Caco-2 (cell line): Measurements from ENCODE around the gene RALGPS1. TPM values are rescaled to one million over a fixed set of nuclear protein-coding genes. Genes with fewer than 3 reads are reported as not detected.

Experiments used
- BruUV-seq: library from RNA; stranded (reverse); fragments of 400-500 nt; replicated peaks from 2 replicates; lab custom pipeline; 2021; lab: Mats Ljungman, UMichigan
- CTCF ChIA-PET: fragments of 300-600 bp; sonication (Branson Sonifier 250); formaldehyde crosslinking; loops from one replicate; lab custom pipeline; 2022; ENCODE audit warnings: antibody characterized with exemption; lab: Charles Lee
- POLR2A ChIA-PET: fragments of 300-600 bp; sonication (Branson Sonifier 250); formaldehyde crosslinking; loops from one replicate; lab custom pipeline; 2022; ENCODE audit warnings: antibody characterized with exemption; lab: Charles Lee
- DNase-seq, 2 experiments: peaks; one replicate each; pipeline versions ENCODE4 v3.0.0 to v3.0.0-alpha.2; 2020 to 2022
- H3K27me3 ChIP-seq: replicated peaks from 2 replicates; pipeline ENCODE4 v1.6.0; 2011; ENCODE audit warnings: low read length; ENCODE audit not compliant: control insufficient read depth, insufficient read depth
- H3K36me3 ChIP-seq: 2 replicates; pipeline ENCODE4 v1.5.1; 2011; ENCODE audit warnings: low read length; ENCODE audit not compliant: control insufficient read depth, insufficient read depth
- H3K4me1 ChIP-seq: fragments of 250-450 bp; sonication (Bioruptor Pico); 2 replicates; pipeline ENCODE4 v1.5.1; 2020; ENCODE audit warnings: mild to moderate bottlenecking
- H3K4me3 ChIP-seq: 2 replicates; pipeline ENCODE4 v1.5.1; 2011; ENCODE audit warnings: low read depth, mild to moderate bottlenecking, control low read depth, low read length
- H3K9me3 ChIP-seq: fragments of 250-450 bp; sonication (Bioruptor Pico); 2 replicates; pipeline ENCODE4 v1.5.1; 2020; ENCODE audit warnings: mild to moderate bottlenecking, moderate library complexity
- H3K27ac Mint-ChIP-seq: one replicate; pipeline ENCODE4 v1.8.0; 2022; ENCODE audit warnings: mixed read lengths; ENCODE audit not compliant: unreplicated experiment
- H3K27me3 Mint-ChIP-seq: one replicate; pipeline ENCODE4 v1.8.0; 2022; ENCODE audit warnings: mixed read lengths; ENCODE audit not compliant: insufficient read depth, unreplicated experiment
- H3K36me3 Mint-ChIP-seq: one replicate; pipeline ENCODE4 v1.8.0; 2022; ENCODE audit warnings: mild to moderate bottlenecking, mixed read lengths; ENCODE audit not compliant: insufficient read depth, unreplicated experiment
- H3K4me1 Mint-ChIP-seq: one replicate; pipeline ENCODE4 v1.8.0; 2022; ENCODE audit warnings: low read depth, mixed read lengths; ENCODE audit not compliant: unreplicated experiment
- H3K4me3 Mint-ChIP-seq: one replicate; pipeline ENCODE4 v1.8.0; 2022; ENCODE audit warnings: mild to moderate bottlenecking, moderate library complexity, mixed read lengths; ENCODE audit not compliant: unreplicated experiment
- H3K9me3 Mint-ChIP-seq: one replicate; pipeline ENCODE4 v1.8.0; 2022; ENCODE audit warnings: mixed read lengths; ENCODE audit not compliant: unreplicated experiment
- CTCF ChIP-seq, 2 experiments: fragments of 200-600 bp in 1 of 2; IDR thresholded peaks; 1 replicate in 1 of 2; 2 replicates in 1 of 2; pipeline versions ENCODE4 v1.5.1 to v1.8.0; 2011 to 2022; ENCODE audit warnings: antibody characterized with exemption in 1 of 2, control low read depth in 1 of 2, inconsistent platforms in 1 of 2, low read depth in 1 of 2, low read length in 1 of 2, mild to moderate bottlenecking in 1 of 2, moderate library complexity in 1 of 2; ENCODE audit not compliant: insufficient read depth in 1 of 2, severe bottlenecking in 1 of 2, unreplicated experiment in 1 of 2
- intact Hi-C: fragments of 100-400 bp; cut with micrococcal nuclease; formaldehyde crosslinking; loops from one replicate; pipeline ENCODE4 v1.10.0; 2022; ENCODE audit not compliant: unreplicated experiment
- total RNA-seq: library from RNA; stranded (reverse); gene quantifications from 2 replicates; pipeline ENCODE4 v1.2.3, GENCODE V29; 2022

RALGPS1 gene
- total RNA-seq, 1 experiment from 2014 or later = 41.5 TPM

- intact Hi-C loops = no loop called here
- no peaks in the 10 kb centered on the region for H3K9me3 ChIP-seq
- Mint-ChIP-seq H3K4me1 (peaks cover 14% of the 10 kb centered on the region), H3K27ac (no peak overlapping the region), H3K27me3 (no peaks in the 10 kb centered on the region), H3K36me3 (peaks cover 4% of the 10 kb centered on the region), H3K9me3 (no peaks in the 10 kb centered on the region), H3K4me3 (no peak overlapping the region)
- no peak for TF ChIP-seq CTCF (IDR thresholded peaks at IDR 0.05; ENCODE audit: insufficient read depth in 1 of 2, low read depth in 1 of 2, low read length in 1 of 2, severe bottlenecking in 1 of 2, unreplicated experiment in 1 of 2)
- H3K4me3 ChIP-seq = no peak overlapping the region
- BruUV-seq = no TSS peak
- CTCF ChIA-PET = no interaction called here
- DNase-seq = peak in 1 of 2 experiments; percentile 32
- H3K36me3 ChIP-seq = no peaks in the 10 kb centered on the region
- POLR2A ChIA-PET = no interaction called here
- H3K4me1 ChIP-seq = peaks cover 3% of the 10 kb centered on the region; the same call in 1 of the 2 replicates
- H3K27me3 ChIP-seq = no peaks in the 10 kb centered on the region
Observed at GRCh38 chr9:127209948-127210640, 295.5 kb downstream of the RALGPS1 start.

GRCh38 chr9:127210851-127211730 lies 296.5 kb downstream of the RALGPS1 start:
- Mint-ChIP-seq H3K4me1 (peaks cover 14% of the 10 kb centered on the region), H3K4me3 (no peak overlapping the region), H3K27me3 (no peaks in the 10 kb centered on the region), H3K27ac (no peak overlapping the region), H3K36me3 (no peaks in the 10 kb centered on the region), H3K9me3 (no peaks in the 10 kb centered on the region)
- no peak for TF ChIP-seq CTCF (IDR thresholded peaks at IDR 0.05; ENCODE audit: insufficient read depth in 1 of 2, low read depth in 1 of 2, low read length in 1 of 2, severe bottlenecking in 1 of 2, unreplicated experiment in 1 of 2)
- peak in 1 of 2 experiments; percentile 30 for DNase-seq
- intact Hi-C loops = no loop called here
- no peaks in the 10 kb centered on the region; the same call in 1 of the 2 replicates for H3K36me3 ChIP-seq
- peaks cover 3% of the 10 kb centered on the region; the same call in 1 of the 2 replicates for H3K4me1 ChIP-seq
- CTCF ChIA-PET = interaction anchor here (0.9 kb wide), 1 partner anchor 185 kb away, joined by 3 read pairs; the partner anchor contains the start of gene SLC2A8
- no peaks in the 10 kb centered on the region for H3K27me3 ChIP-seq
- no peaks in the 10 kb centered on the region for H3K9me3 ChIP-seq
- POLR2A ChIA-PET = no interaction called here
- BruUV-seq = no TSS peak
- no peak overlapping the region for H3K4me3 ChIP-seq

GRCh38 chr9:127211983-127212382 lies 297.4 kb downstream of the RALGPS1 start:
- POLR2A ChIA-PET = no interaction called here
- intact Hi-C loops = no loop called here
- no peak for DNase-seq
- no TSS peak for BruUV-seq
- CTCF ChIA-PET = interaction anchor here (0.9 kb wide), 1 partner anchor 185 kb away, joined by 3 read pairs; the partner anchor contains the start of gene SLC2A8
- Histone ChIP-seq H3K27me3 (no peaks in the 10 kb centered on the region), H3K4me1 (peaks cover 3% of the 10 kb centered on the region; the same call in 1 of the 2 replicates), H3K9me3 (no peaks in the 10 kb centered on the region), H3K4me3 (no peak overlapping the region), H3K36me3 (no peaks in the 10 kb centered on the region; the same call in 1 of the 2 replicates)
- Mint-ChIP-seq H3K27me3 (no peaks in the 10 kb centered on the region), H3K9me3 (no peaks in the 10 kb centered on the region), H3K4me3 (no peak overlapping the region), H3K27ac (no peak overlapping the region), H3K4me1 (peaks cover 14% of the 10 kb centered on the region), H3K36me3 (no peaks in the 10 kb centered on the region)
- no peak for TF ChIP-seq CTCF (IDR thresholded peaks at IDR 0.05; ENCODE audit: insufficient read depth in 1 of 2, low read depth in 1 of 2, low read length in 1 of 2, severe bottlenecking in 1 of 2, unreplicated experiment in 1 of 2)
